MM.1S (cell line): Measurements from ENCODE around the gene NETO1.

Experiments used
- DNase-seq: peaks from one replicate; pipeline ENCODE4 v3.0.0-alpha.2; 2015
- H2AFZ ChIP-seq: fragments of 300-600 bp; sonication (generic); 2 replicates; pipeline ENCODE4 v1.6.0; 2016; ENCODE audit warnings: antibody characterized with exemption, low read length
- H3F3A ChIP-seq: fragments of 300-600 bp; sonication (generic); 2 replicates; pipeline ENCODE4 v1.6.1; 2016; ENCODE audit warnings: mild to moderate bottlenecking, antibody characterized with exemption, low read length, moderate library complexity, mixed read lengths; ENCODE audit not compliant: insufficient read depth
- H3K27ac ChIP-seq: fragments of 300-600 bp; sonication (generic); 2 replicates; pipeline ENCODE4 v1.5.1; 2016; ENCODE audit warnings: mild to moderate bottlenecking, low read length
- H3K27me3 ChIP-seq: fragments of 300-600 bp; sonication (generic); replicated peaks from 2 replicates; pipeline ENCODE4 v1.6.0; 2016; ENCODE audit warnings: low read length; ENCODE audit not compliant: insufficient read depth
- H3K36me3 ChIP-seq: fragments of 300-600 bp; sonication (generic); replicated peaks from 2 replicates; pipeline ENCODE4 v1.6.1; 2016; ENCODE audit warnings: mild to moderate bottlenecking, low read length, mixed read lengths; ENCODE audit not compliant: insufficient read depth
- H3K4me1 ChIP-seq: fragments of 300-600 bp; sonication (generic); 2 replicates; pipeline ENCODE4 v1.6.1; 2016; ENCODE audit warnings: low read length, mixed read lengths
- H3K4me2 ChIP-seq: fragments of 300-600 bp; sonication (generic); 2 replicates; pipeline ENCODE4 v1.6.0; 2016; ENCODE audit warnings: low read depth, low read length
- H3K4me3 ChIP-seq: fragments of 300-600 bp; sonication (generic); 2 replicates; pipeline ENCODE4 v1.5.1; 2016; ENCODE audit warnings: low read length, mixed read lengths
- H3K79me2 ChIP-seq: fragments of 300-600 bp; sonication (generic); 2 replicates; pipeline ENCODE4 v1.6.1; 2016; ENCODE audit warnings: mixed run types, low read length, mixed read lengths
- H3K9ac ChIP-seq: fragments of 300-600 bp; sonication (generic); 2 replicates; pipeline ENCODE4 v1.6.1; 2016; ENCODE audit warnings: low read length, mixed read lengths
- H3K9me2 ChIP-seq: fragments of 300-600 bp; sonication (generic); replicated peaks from 2 replicates; pipeline ENCODE4 v1.6.1; 2016; ENCODE audit warnings: mild to moderate bottlenecking, low read length, mixed read lengths; ENCODE audit not compliant: insufficient read depth
- H3K9me3 ChIP-seq: fragments of 300-600 bp; sonication (generic); replicated peaks from 2 replicates; pipeline ENCODE4 v1.6.1; 2016; ENCODE audit warnings: mild to moderate bottlenecking, low read length, mixed read lengths; ENCODE audit not compliant: insufficient read depth
- H4K20me1 ChIP-seq: fragments of 300-600 bp; sonication (generic); 2 replicates; pipeline ENCODE4 v1.6.1; 2016; ENCODE audit warnings: mild to moderate bottlenecking, low read length, moderate library complexity, mixed read lengths; ENCODE audit not compliant: insufficient read depth
- CTCF ChIP-seq: fragments of 300-600 bp; sonication (generic); IDR thresholded peaks from 2 replicates; pipeline ENCODE4 v1.5.1; 2016; ENCODE audit warnings: antibody characterized with exemption, low read length, mixed read lengths
- EZH2 ChIP-seq: fragments of 300-600 bp; sonication (generic); optimal IDR thresholded peaks from 2 replicates; pipeline ENCODE3; 2017; ENCODE audit warnings: low read depth, mild to moderate bottlenecking, antibody characterized with exemption, low read length, mixed read lengths
- EZH2phosphoT487 ChIP-seq: fragments of 300-600 bp; sonication (generic); IDR thresholded peaks from 2 replicates; pipeline ENCODE4 v1.6.1; 2018; ENCODE audit warnings: antibody characterized with exemption, low read length

NETO1 gene

GRCh38 chr18:72903033-72903432 lies 35.2 kb upstream of the NETO1 start:
- H3K4me2 ChIP-seq: no peak overlapping the region
- H3K27me3 ChIP-seq: no peaks in the 10 kb centered on the region
- DNase-seq: no peak
- H4K20me1 ChIP-seq: no peaks in the 10 kb centered on the region
- H3K79me2 ChIP-seq: no peaks in the 10 kb centered on the region
- H3F3A ChIP-seq: no peaks in the 10 kb centered on the region
- H3K4me3 ChIP-seq: no peak overlapping the region
- H3K27ac ChIP-seq: no peak overlapping the region
- H3K4me1 ChIP-seq: no peaks in the 10 kb centered on the region
- TF ChIP-seq EZH2: no peak
- no peak for TF ChIP-seq CTCF
- no peak for TF ChIP-seq EZH2phosphoT487
- no peak overlapping the region for H2AFZ ChIP-seq
- no peaks in the 10 kb centered on the region for H3K36me3 ChIP-seq
- no peaks in the 10 kb centered on the region for H3K9me3 ChIP-seq
- H3K9me2 ChIP-seq: no peaks in the 10 kb centered on the region
- H3K9ac ChIP-seq: no peak overlapping the region

- no peaks in the 10 kb centered on the region for H3K4me1 ChIP-seq
- no peak overlapping the region for H3K9ac ChIP-seq
- no peak overlapping the region for H2AFZ ChIP-seq
- no peaks in the 10 kb centered on the region for H3K27me3 ChIP-seq
- no peak overlapping the region for H3K4me3 ChIP-seq
- no peaks in the 10 kb centered on the region for H3K36me3 ChIP-seq
- H3K27ac ChIP-seq: no peak overlapping the region
- H3K79me2 ChIP-seq: no peaks in the 10 kb centered on the region
- TF ChIP-seq CTCF (no peak), EZH2 (no peak), EZH2phosphoT487 (no peak)
- no peak overlapping the region for H3K4me2 ChIP-seq
- H3F3A ChIP-seq: no peaks in the 10 kb centered on the region
- no peak for DNase-seq
- no peaks in the 10 kb centered on the region for H4K20me1 ChIP-seq
- H3K9me3 ChIP-seq: no peaks in the 10 kb centered on the region
- no peaks in the 10 kb centered on the region for H3K9me2 ChIP-seq
Observed at GRCh38 chr18:72899338-72899737, 31.6 kb upstream of the NETO1 start.

GRCh38 chr18:72898870-72899269 lies 31.1 kb upstream of the NETO1 start:
- no peaks in the 10 kb centered on the region for H3K9me2 ChIP-seq
- H4K20me1 ChIP-seq: no peaks in the 10 kb centered on the region
- no peak for DNase-seq
- H3K4me3 ChIP-seq: no peak overlapping the region
- H3F3A ChIP-seq: no peaks in the 10 kb centered on the region
- H3K27me3 ChIP-seq: no peaks in the 10 kb centered on the region
- no peaks in the 10 kb centered on the region for H3K9me3 ChIP-seq
- H3K4me2 ChIP-seq: no peak overlapping the region
- no peak overlapping the region for H3K27ac ChIP-seq
- TF ChIP-seq CTCF (no peak), EZH2phosphoT487 (no peak), EZH2 (no peak)
- no peaks in the 10 kb centered on the region for H3K79me2 ChIP-seq
- no peaks in the 10 kb centered on the region for H3K4me1 ChIP-seq
- H2AFZ ChIP-seq: no peak overlapping the region
- H3K36me3 ChIP-seq: no peaks in the 10 kb centered on the region
- H3K9ac ChIP-seq: no peak overlapping the region

GRCh38 chr18:72895548-72895947 lies 27.8 kb upstream of the NETO1 start:
- no peaks in the 10 kb centered on the region for H3K27me3 ChIP-seq
- H3K9me2 ChIP-seq: no peaks in the 10 kb centered on the region
- H3K79me2 ChIP-seq: no peaks in the 10 kb centered on the region
- no peak overlapping the region for H2AFZ ChIP-seq
- H3K4me3 ChIP-seq: no peak overlapping the region
- no peaks in the 10 kb centered on the region for H3K4me1 ChIP-seq
- H4K20me1 ChIP-seq: no peaks in the 10 kb centered on the region
- H3K4me2 ChIP-seq: no peak overlapping the region
- H3K9ac ChIP-seq: no peak overlapping the region
- TF ChIP-seq EZH2phosphoT487 (no peak), CTCF (no peak), EZH2 (no peak)
- H3K27ac ChIP-seq: no peak overlapping the region
- no peaks in the 10 kb centered on the region for H3K9me3 ChIP-seq
- no peaks in the 10 kb centered on the region for H3F3A ChIP-seq
- no peak for DNase-seq
- H3K36me3 ChIP-seq: no peaks in the 10 kb centered on the region
